GM12865 (cell line): ENCODE measurements around the gene PTPN7.
"Not testable (repeated sequence)": the region's sequence is repeated elsewhere in the genome, so short reads cannot be mapped to it uniquely, and the experiment has no call there.

Experiments
- DNase-seq: peaks from one replicate; pipeline ENCODE4 v3.0.0; 2010; ENCODE audit warnings: low read depth
- H3K4me3 ChIP-seq: 2 replicates; pipeline ENCODE4 v1.5.1; 2011; ENCODE audit warnings: mild to moderate bottlenecking, low read depth, low read length, control low read depth
- CTCF ChIP-seq: IDR thresholded peaks from 2 replicates; pipeline ENCODE4 v1.5.1; 2011; ENCODE audit warnings: low read length, control low read depth, low read depth, inconsistent platforms; ENCODE audit not compliant: insufficient read depth; ENCODE audit errors: missing control alignments

The PTPN7 gene

GRCh38 chr1:202144402-202145067 is 15.9 kb downstream of the PTPN7 start, which contains the start of gene ARL8A:
Gene ARL8A, minus strand, starts transcription at chr1:202144737. Its CDS starts 165 bp downstream, at chr1:202144572.
- H3K4me3 ChIP-seq, result peak within 1 kb of the TSS; percentile 97
- peak; percentile 67 for DNase-seq

GRCh38 chr1:202143768-202144401 is 16.5 kb downstream of the PTPN7 start:
- H3K4me3 ChIP-seq, result peak overlapping the region; percentile 97
- DNase-seq, result peak; percentile 59
- TF ChIP-seq CTCF, result no peak

More at GRCh38 chr1:202144402-202145067, 15.9 kb downstream of the PTPN7 start, which contains the start of gene ARL8A:
- no peak for TF ChIP-seq CTCF

- no peak for TF ChIP-seq CTCF
- peak; percentile 36 for DNase-seq
- H3K4me3 ChIP-seq, result peak overlapping the region; percentile 97
These were observed 17.2 kb downstream of the PTPN7 start for GRCh38 chr1:202143011-202143767.

DNA sequence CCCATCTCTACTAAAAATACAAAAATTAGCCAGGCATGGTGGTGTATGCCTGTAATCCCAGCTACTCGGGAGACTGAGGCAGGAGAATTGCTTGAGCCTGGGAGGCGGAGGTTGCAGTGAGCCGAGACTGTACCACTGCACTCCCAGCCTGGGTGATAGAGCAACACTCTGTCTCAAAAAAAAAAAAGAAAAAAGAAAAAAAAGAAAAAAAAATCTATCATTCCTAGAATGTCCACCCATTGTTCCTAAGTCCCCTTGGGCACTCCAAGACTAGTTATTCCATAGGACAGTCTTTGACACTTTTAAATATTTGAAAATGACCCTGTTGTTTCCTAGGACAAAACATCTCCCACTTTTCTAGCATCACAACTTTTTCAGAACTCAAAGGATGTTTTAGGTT is 18.9 kb downstream of the PTPN7 start:
- DNase-seq, H3K4me3 ChIP-seq: not testable (repeated sequence)

- H3K4me3 ChIP-seq, result no peak overlapping the region
- no peak for DNase-seq
- no peak for TF ChIP-seq CTCF
These were observed 19.6 kb downstream of the PTPN7 start for GRCh38 chr1:202140833-202141232.

- peak; percentile 84 for TF ChIP-seq CTCF
- H3K4me3 ChIP-seq, result no peak overlapping the region
- DNase-seq, result peak; percentile 68
These were observed 25.1 kb downstream of the PTPN7 start for GRCh38 chr1:202135221-202135721.

DNA sequence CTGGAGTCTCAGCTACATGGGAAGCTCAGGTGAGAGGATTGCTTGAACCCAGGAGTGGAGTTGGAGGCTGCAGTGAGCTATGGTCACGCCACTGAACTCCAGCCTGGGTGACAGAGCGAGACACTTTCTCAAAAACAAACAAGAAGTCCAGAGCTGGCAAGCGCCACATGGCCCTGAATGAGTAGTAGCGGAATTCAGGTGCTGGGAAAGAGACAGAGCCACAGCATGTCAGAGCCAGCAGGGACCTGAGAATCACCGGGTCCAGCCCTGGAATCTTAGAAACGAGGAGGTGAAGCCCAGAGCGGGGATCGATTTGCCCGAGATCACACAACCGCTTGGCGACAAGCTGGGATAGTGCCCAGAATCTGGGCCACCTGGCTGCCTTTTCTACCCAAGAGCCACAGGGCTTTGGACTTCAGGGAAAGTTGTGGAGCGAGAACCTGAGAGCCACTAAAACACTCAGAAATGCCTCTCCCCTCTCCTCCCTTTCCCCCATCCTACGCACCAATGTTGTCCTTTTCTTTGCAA is 25.7 kb downstream of the PTPN7 start:
- H3K4me3 ChIP-seq, result no peak overlapping the region
- TF ChIP-seq CTCF, result no peak

More for the DNA sequence above, 25.7 kb downstream of the PTPN7 start:
- no peak for DNase-seq
